Gastrocnemius medialis (tissue), 4 donors: Measurements from ENCODE around the gene ZNF765. TPM values are rescaled to one million over a fixed set of nuclear protein-coding genes. Genes with fewer than 3 reads are reported as not detected.
"Not testable (repeated sequence)": the region's sequence is repeated elsewhere in the genome, so short reads cannot be mapped to it uniquely, and the experiment has no call there.

Experiments used
- ATAC-seq, 2 donors: fragments of 150-250 bp; one replicate each; pipeline ENCODE4 v1.9.1; 2016
- DNase-seq, 2 donors: peaks; one replicate each; pipeline ENCODE4 v3.0.0-alpha.2; 2019
- H3K27ac ChIP-seq, 4 donors: fragments of 200-600 bp; sonication (generic); 1 replicate in 1 of 4; 2 replicates in 3 of 4; pipeline ENCODE4 v1.5.1; 2016 to 2018; ENCODE audit warnings: mild to moderate bottlenecking in 2 of 4, moderate library complexity in 1 of 4
- H3K27me3 ChIP-seq, 3 donors: fragments of 200-600 bp; sonication (generic) in 2 of 3; 1 replicate in 1 of 3; 2 replicates in 2 of 3; pipeline versions ENCODE4 v1.5.1 to v1.6.0; 2016 to 2019; ENCODE audit warnings: mild to moderate bottlenecking in 1 of 3, moderate library complexity in 1 of 3
- H3K36me3 ChIP-seq, 2 donors: fragments of 200-600 bp; sonication (generic) in 1 of 2; one replicate each; pipeline ENCODE4 v1.5.1; 2017 to 2018
- H3K4me1 ChIP-seq, 2 donors: fragments of 200-600 bp; sonication (generic) in 1 of 2; one replicate each; pipeline ENCODE4 v1.5.1; 2016 to 2017; ENCODE audit warnings: mild to moderate bottlenecking in 2 of 2
- H3K4me3 ChIP-seq, 4 donors: fragments of 200-600 bp; sonication (generic) in 3 of 4; 1 replicate in 1 of 4; 2 replicates in 3 of 4; pipeline ENCODE4 v1.5.1; 2016 to 2019; ENCODE audit warnings: mild to moderate bottlenecking in 2 of 4
- H3K9me3 ChIP-seq, 3 donors: fragments of 200-600 bp; sonication (generic) in 2 of 3; 1 replicate in 1 of 3; 2 replicates in 2 of 3; pipeline ENCODE4 v1.5.1; 2016 to 2019
- POLR2A ChIP-seq, 2 donors: fragments of 450-650 bp; IDR thresholded peaks; one replicate each; pipeline ENCODE4 v1.6.1; 2017; ENCODE audit warnings: antibody characterized with exemption in 2 of 2, mild to moderate bottlenecking in 2 of 2, moderate library complexity in 2 of 2
- in situ Hi-C, 4 donors: fragments of 200-750 bp; cut with MboI; loops; one replicate each; pipeline versions ENCODE4 v1.15.0 to v1.8.0; 2017; ENCODE audit warnings: low sequenced_read_pairs in 4 of 4
- intact Hi-C: fragments of 100-400 bp; cut with DNase I; formaldehyde crosslinking; loops from one replicate; pipeline ENCODE4 v1.15.1; 2023; ENCODE audit warnings: low total_unique reads
- total RNA-seq, 4 donors: library from RNA; depleted of rRNA; stranded (reverse); fragments of >200 nt; gene quantifications; one replicate each; pipeline versions ENCODE4 v1.1.0 to v1.2.3, GENCODE V29; 2016
- TF ChIP-seq, protein P1 (sequence below), 5 experiments: fragments of 450-650 bp in 3 of 5; fragments of 200-600 bp in 2 of 5; sonication (generic) in 2 of 5; IDR thresholded peaks in 4 of 5; conservative IDR thresholded peaks in 1 of 5; 1 replicate in 4 of 5; 2 replicates in 1 of 5; pipeline ENCODE4 v1.5.1; 2016 to 2019; ENCODE audit warnings: antibody characterized with exemption in 5 of 5, mild to moderate bottlenecking in 3 of 5, moderate library complexity in 3 of 5

Gene ZNF765
- total RNA-seq, 4 donors from 2014 or later = 3.8 to 9.8 (median 5.3) TPM

DNA sequence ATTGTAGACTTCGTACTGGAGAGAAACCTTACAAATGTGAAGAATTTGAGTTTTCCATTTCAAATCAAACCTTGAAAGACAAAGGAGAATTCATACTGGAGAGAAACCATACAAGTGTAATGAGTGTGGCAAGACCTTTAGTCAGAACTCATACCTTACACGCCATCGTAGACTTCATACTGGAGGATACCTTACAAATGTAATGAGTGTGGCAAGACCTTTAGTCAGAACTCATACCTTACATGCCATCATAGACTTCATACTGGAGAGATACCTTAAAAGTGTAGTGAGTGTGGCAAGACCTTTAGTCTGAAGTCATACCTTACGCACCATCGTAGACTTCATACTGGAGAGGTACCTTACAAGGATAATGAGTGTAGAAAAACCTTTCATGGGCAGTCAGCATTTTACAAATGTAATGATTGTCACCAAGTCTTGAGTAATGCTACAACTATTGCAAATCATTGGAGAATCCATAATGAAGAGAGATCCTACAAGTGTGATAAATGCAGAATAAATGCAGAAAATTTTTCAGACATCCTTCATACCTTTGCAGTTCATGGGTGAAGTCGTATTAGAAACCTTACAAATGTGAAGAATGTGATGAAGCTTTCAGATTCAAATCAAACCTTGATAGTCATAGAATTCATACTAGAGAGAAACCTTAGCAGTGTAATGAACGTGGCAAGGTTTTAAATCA lies 14.7 kb downstream of the ZNF765 start:
- ATAC-seq (no peak), DNase-seq (no peak)
- Histone ChIP-seq H3K27me3 (no peaks in the 10 kb centered on the region), H3K27ac (no peak overlapping the region), H3K9me3 (peaks cover 0 to 28% (median 10%) of the 10 kb centered on the region in 3 donors), H3K4me1 (no peaks in the 10 kb centered on the region), H3K36me3 (peaks cover 7 to 43% of the 10 kb centered on the region in 2 donors), H3K4me3 (peak overlapping the region in 1 of 4 donors; percentile 24)
- TF ChIP-seq, protein P1, sequence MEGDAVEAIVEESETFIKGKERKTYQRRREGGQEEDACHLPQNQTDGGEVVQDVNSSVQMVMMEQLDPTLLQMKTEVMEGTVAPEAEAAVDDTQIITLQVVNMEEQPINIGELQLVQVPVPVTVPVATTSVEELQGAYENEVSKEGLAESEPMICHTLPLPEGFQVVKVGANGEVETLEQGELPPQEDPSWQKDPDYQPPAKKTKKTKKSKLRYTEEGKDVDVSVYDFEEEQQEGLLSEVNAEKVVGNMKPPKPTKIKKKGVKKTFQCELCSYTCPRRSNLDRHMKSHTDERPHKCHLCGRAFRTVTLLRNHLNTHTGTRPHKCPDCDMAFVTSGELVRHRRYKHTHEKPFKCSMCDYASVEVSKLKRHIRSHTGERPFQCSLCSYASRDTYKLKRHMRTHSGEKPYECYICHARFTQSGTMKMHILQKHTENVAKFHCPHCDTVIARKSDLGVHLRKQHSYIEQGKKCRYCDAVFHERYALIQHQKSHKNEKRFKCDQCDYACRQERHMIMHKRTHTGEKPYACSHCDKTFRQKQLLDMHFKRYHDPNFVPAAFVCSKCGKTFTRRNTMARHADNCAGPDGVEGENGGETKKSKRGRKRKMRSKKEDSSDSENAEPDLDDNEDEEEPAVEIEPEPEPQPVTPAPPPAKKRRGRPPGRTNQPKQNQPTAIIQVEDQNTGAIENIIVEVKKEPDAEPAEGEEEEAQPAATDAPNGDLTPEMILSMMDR (IDR thresholded peaks at IDR 0.05 in 4 of 5, conservative IDR thresholded peaks at IDR 0.05 in 1 of 5) = no peak
- TF ChIP-seq POLR2A (IDR thresholded peaks at IDR 0.05) = no peak
- in situ Hi-C loops (no loop called here), intact Hi-C loops (no loop called here)

DNA sequence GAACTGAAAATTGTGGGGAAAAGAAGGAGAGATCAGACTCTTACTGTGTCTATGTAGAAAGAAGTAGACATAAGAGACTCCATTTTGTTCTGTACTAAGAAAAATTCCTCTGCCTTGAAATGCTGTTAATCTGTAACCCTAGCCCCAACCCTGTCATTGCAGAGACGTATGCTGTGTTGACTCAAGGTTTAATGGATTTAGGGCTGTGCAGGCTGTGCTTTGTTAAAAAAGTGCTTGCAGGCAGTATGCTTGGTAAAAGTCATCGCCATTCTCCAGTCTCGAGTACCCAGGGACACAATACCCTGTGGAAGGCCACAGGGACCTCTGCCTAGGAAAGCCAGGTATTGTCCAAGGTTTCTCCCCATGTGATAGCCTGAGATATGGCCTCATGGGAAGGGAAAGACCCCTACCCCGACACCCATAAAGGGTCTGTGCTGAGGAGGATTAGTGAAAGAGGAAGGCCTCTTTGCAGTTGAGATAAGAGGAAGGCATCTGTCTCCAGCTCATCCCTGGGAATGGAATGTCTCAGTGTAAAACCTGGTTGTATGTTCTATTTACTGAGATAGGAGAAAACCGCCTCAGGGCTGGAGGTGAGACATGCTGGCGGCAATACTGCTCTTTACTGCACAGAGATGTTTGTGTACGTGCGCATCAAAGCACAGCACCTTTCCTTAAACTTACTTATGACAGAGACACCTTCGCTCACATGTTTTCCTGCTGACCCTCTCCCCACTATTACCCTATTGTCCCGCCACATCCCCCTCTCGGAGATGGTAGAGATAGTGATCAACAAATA lies 25.8 kb downstream of the ZNF765 start:
- not testable (repeated sequence) for H3K36me3 ChIP-seq, ATAC-seq, DNase-seq, H3K27ac ChIP-seq, H3K4me1 ChIP-seq, H3K4me3 ChIP-seq, H3K9me3 ChIP-seq, H3K27me3 ChIP-seq
- intact Hi-C loops = loop anchor here (10.0 kb wide), 1 partner anchor 324 kb away; no protein-coding TSS in a partner anchor
- in situ Hi-C loops = loop anchor here in 1 of 4 donors (10.0 kb wide), 1 partner anchor 324 kb away; no protein-coding TSS in a partner anchor

DNA sequence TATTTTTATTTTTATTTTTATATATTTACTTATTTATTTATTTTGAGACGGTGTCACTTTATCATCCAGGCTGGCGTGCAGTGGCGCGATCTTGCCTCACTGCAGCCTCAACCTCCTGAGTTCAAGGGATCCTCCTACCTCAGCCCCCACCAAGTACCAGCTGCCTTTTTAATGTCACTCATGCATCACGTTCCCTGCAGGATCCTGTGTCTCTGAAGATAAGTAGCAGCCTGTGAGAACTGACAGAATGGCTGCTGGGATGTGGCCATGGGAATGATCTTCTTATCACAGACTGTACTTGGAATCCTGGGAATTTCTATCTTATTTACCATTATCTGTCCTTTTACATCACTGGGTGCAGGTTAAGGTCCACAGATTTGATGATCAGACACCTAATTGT lies 27.6 kb downstream of the ZNF765 start:
- no peak for TF ChIP-seq POLR2A (IDR thresholded peaks at IDR 0.05)
- TF ChIP-seq, protein P1 (IDR thresholded peaks at IDR 0.05 in 4 of 5, conservative IDR thresholded peaks at IDR 0.05 in 1 of 5) = no peak
- Histone ChIP-seq H3K4me3 (no peak overlapping the region), H3K36me3 (no peaks in the 10 kb centered on the region), H3K27me3 (no peaks in the 10 kb centered on the region), H3K27ac (no peak overlapping the region), H3K4me1 (no peaks in the 10 kb centered on the region), H3K9me3 (no peaks in the 10 kb centered on the region)
- in situ Hi-C loops (loop anchor here in 1 of 4 donors (10.0 kb wide), 1 partner anchor 322 kb away; no protein-coding TSS in a partner anchor), intact Hi-C loops (loop anchor here (10.0 kb wide), 1 partner anchor 322 kb away; no protein-coding TSS in a partner anchor)
- DNase-seq (no peak), ATAC-seq (no peak)

DNA sequence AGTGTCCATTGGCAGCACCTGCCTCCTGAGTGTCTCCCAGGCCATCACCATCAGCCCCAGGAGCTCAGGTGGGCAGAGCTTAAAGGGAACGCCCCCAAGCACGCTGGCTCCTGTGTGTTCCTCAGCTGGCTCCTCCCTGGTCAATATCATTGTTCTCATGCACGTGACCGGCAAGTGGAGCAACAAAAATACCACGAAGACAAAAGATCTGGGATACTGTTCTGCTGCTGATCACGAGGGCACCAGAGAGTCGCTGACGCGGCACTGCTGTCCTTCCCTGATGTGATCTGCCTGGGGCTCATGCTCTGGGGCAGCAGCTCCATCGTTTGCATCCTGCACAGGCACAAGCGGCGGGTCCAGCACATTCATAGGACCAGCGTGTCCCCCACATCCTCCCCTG lies 28.1 kb downstream of the ZNF765 start:
- not testable (repeated sequence) for H3K4me1 ChIP-seq, H3K36me3 ChIP-seq, H3K27ac ChIP-seq, DNase-seq, H3K9me3 ChIP-seq, H3K27me3 ChIP-seq, H3K4me3 ChIP-seq
- in situ Hi-C loops (loop anchor here in 1 of 4 donors (10.0 kb wide), 1 partner anchor 322 kb away; no protein-coding TSS in a partner anchor), intact Hi-C loops (loop anchor here (10.0 kb wide), 1 partner anchor 322 kb away; no protein-coding TSS in a partner anchor)
- peak in 1 of 2 donors; percentile 23 for ATAC-seq

DNA sequence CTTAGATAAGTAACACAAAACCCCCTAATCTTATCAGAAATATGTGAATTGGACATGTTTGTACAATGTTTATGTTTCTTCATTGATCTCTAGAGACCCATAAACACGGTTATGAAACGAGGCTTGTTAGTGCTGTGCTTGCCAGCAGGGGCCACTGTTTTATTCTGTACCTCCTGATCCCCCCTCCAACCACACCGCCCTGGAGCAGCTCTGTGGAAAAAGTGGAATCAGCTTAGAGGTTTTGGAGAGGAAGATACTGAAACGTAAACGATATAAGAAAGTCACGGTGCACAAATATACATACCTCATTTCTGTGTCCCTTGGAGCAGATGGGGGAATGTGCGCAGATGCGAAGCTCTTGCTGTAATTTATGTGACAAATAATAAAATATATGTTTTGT lies 28.7 kb downstream of the ZNF765 start:
- H3K27ac ChIP-seq, H3K9me3 ChIP-seq, DNase-seq, H3K4me3 ChIP-seq, H3K4me1 ChIP-seq, H3K27me3 ChIP-seq, H3K36me3 ChIP-seq, ATAC-seq: not testable (repeated sequence)
- in situ Hi-C loops = loop anchor here in 1 of 4 donors (10.0 kb wide), 1 partner anchor 321 kb away; no protein-coding TSS in a partner anchor
- intact Hi-C loops = loop anchor here (10.0 kb wide), 1 partner anchor 321 kb away; no protein-coding TSS in a partner anchor
